ENCODE measurements around the gene SMAD6. TPM values are rescaled to one million over a fixed set of nuclear protein-coding genes. Genes with fewer than 3 reads are reported as not detected.

SMAD6 gene
- total RNA-seq, 1 experiment from 2014 or later, result 6.6 TPM

GRCh38 chr15:66771351-66771650 is 69.3 kb downstream of the SMAD6 start:
- Histone ChIP-seq H3K9me2 (ENCODE audit: insufficient read depth) (no peaks in the 10 kb centered on the region), H3K27me3 (ENCODE audit: insufficient read depth, low read length) (no peaks in the 10 kb centered on the region), H3K9ac (ENCODE audit: low read length) (no peak overlapping the region), H3K4me3 (replicated peaks in 1 of 2; ENCODE audit: low read depth in 1 of 2, low read length in 2 of 2) (no peak overlapping the region), H4K20me1 (ENCODE audit: insufficient read depth) (no peaks in the 10 kb centered on the region), H3K36me3 (ENCODE audit: control insufficient read depth in 1 of 2, insufficient read depth in 2 of 2, low read length in 2 of 2) (no peaks in the 10 kb centered on the region), H3K4me2 (ENCODE audit: low read length) (no peak overlapping the region), H3K4me1 (ENCODE audit: control insufficient read depth in 1 of 2, insufficient read depth in 2 of 2, low read length in 2 of 2) (peaks cover 64 to 84% of the 10 kb centered on the region in 2 experiments), H3K27ac (ENCODE audit: low read depth, low read length) (no peak overlapping the region), H3K79me2 (ENCODE audit: insufficient read depth, low read length) (no peaks in the 10 kb centered on the region), H3K9me3 (ENCODE audit: control insufficient read depth in 1 of 2, insufficient read depth in 1 of 2, low read depth in 1 of 2, low read length in 2 of 2) (no peaks in the 10 kb centered on the region), H2AFZ (ENCODE audit: low read depth, low read length, poor library complexity, severe bottlenecking) (no peak overlapping the region)
- POLR2A ChIA-PET, result no interaction called here
- DNase-seq (ENCODE audit: low read depth, low spot score) (no peak), ATAC-seq (no peak)
- TF ChIP-seq SIN3A (IDR thresholded peaks at IDR 0.05; ENCODE audit: low read depth) (no peak), TCF7L2 (IDR thresholded peaks at IDR 0.05; ENCODE audit: borderline replicate concordance, extremely low read depth, insufficient read depth, insufficient read length) (no peak), SRF (IDR thresholded peaks at IDR 0.05; ENCODE audit: low read depth) (no peak), YY1 (IDR thresholded peaks at IDR 0.05; ENCODE audit: extremely low read depth, insufficient replicate concordance, low read depth, low read length) (no peak)
- CTCF ChIA-PET, result interaction anchor here (1.0 kb wide), 1 partner anchor 12 kb away, joined by 3 read pairs; no protein-coding TSS in a partner anchor
- BruUV-seq (replicated peaks), result no TSS peak
- RAD21 ChIA-PET (ENCODE audit: low non-redundant PET in 1 of 2, low total read pairs in 2 of 2, uncharacterized antibody in 2 of 2, unreplicated experiment in 2 of 2), result no interaction called here
- intact Hi-C loops (cut with micrococcal nuclease), result loop anchor here (5.0 kb wide), 1 partner anchor 169 kb away; no protein-coding TSS in a partner anchor

- DNase-seq (ENCODE audit: low read depth, low spot score), result no peak
- ChIA-PET RAD21 (ENCODE audit: low non-redundant PET in 1 of 2, low total read pairs in 2 of 2, uncharacterized antibody in 2 of 2, unreplicated experiment in 2 of 2) (no interaction called here), POLR2A (no interaction called here), CTCF (interaction anchor here (1.0 to 1.9 kb wide), 3 partner anchors 11 to 66 kb away, joined by 3 to 7 read pairs (median 3); no protein-coding TSS in a partner anchor)
- intact Hi-C loops (cut with micrococcal nuclease), result loop anchor here (5.0 kb wide), 1 partner anchor 170 kb away; no protein-coding TSS in a partner anchor
- H4K20me1 ChIP-seq (ENCODE audit: insufficient read depth), result no peaks in the 10 kb centered on the region
- H3K4me2 ChIP-seq (ENCODE audit: low read length), result no peak overlapping the region
- H3K27me3 ChIP-seq (ENCODE audit: insufficient read depth, low read length), result no peaks in the 10 kb centered on the region
- H3K4me3 ChIP-seq (replicated peaks in 1 of 2; ENCODE audit: low read depth in 1 of 2, low read length in 2 of 2), result no peak overlapping the region
- no peaks in the 10 kb centered on the region for H3K9me3 ChIP-seq (ENCODE audit: control insufficient read depth in 1 of 2, insufficient read depth in 1 of 2, low read depth in 1 of 2, low read length in 2 of 2)
- no peak for ATAC-seq
- no peak overlapping the region for H3K27ac ChIP-seq (ENCODE audit: low read depth, low read length)
- no peaks in the 10 kb centered on the region for H3K79me2 ChIP-seq (ENCODE audit: insufficient read depth, low read length)
- no peak overlapping the region for H2AFZ ChIP-seq (ENCODE audit: low read depth, low read length, poor library complexity, severe bottlenecking)
- H3K9me2 ChIP-seq (ENCODE audit: insufficient read depth), result no peaks in the 10 kb centered on the region
- no peaks in the 10 kb centered on the region for H3K36me3 ChIP-seq (ENCODE audit: control insufficient read depth in 1 of 2, insufficient read depth in 2 of 2, low read length in 2 of 2)
- BruUV-seq (replicated peaks), result no TSS peak
- H3K9ac ChIP-seq (ENCODE audit: low read length), result no peak overlapping the region
- peaks cover 54 to 74% of the 10 kb centered on the region in 2 experiments for H3K4me1 ChIP-seq (ENCODE audit: control insufficient read depth in 1 of 2, insufficient read depth in 2 of 2, low read length in 2 of 2)
- TF ChIP-seq EGR1 (IDR thresholded peaks at IDR 0.05; ENCODE audit: low read depth) (no peak), POLR2AphosphoS5 (IDR thresholded peaks at IDR 0.05; ENCODE audit: low read depth, low read length) (no peak), POLR2A (IDR thresholded peaks at IDR 0.05; ENCODE audit: borderline replicate concordance, extremely low read depth, insufficient read depth, insufficient read length) (no peak), EZH2 (IDR thresholded peaks at IDR 0.05) (no peak), SP1 (IDR thresholded peaks at IDR 0.05; ENCODE audit: low read depth) (no peak), REST (IDR thresholded peaks at IDR 0.05; ENCODE audit: low read depth) (no peak), SIN3A (IDR thresholded peaks at IDR 0.05; ENCODE audit: low read depth) (no peak), RAD21 (IDR thresholded peaks at IDR 0.05; ENCODE audit: low read depth) (no peak), ZFX (IDR thresholded peaks at IDR 0.05) (no peak), CBX3 (IDR thresholded peaks at IDR 0.05; ENCODE audit: low read depth) (no peak), FOSL1 (IDR thresholded peaks at IDR 0.05; ENCODE audit: low read depth) (no peak), CEBPB (IDR thresholded peaks at IDR 0.05; ENCODE audit: low read depth) (no peak), ELF1 (IDR thresholded peaks at IDR 0.05; ENCODE audit: borderline replicate concordance, low read depth) (no peak), ZBTB33 (IDR thresholded peaks at IDR 0.05; ENCODE audit: extremely low read depth, insufficient replicate concordance, low read length) (no peak), TCF7L2 (IDR thresholded peaks at IDR 0.05; ENCODE audit: borderline replicate concordance, extremely low read depth, insufficient read depth, insufficient read length) (no peak)
Observed at GRCh38 chr15:66772604-66773128, 70.6 kb downstream of the SMAD6 start.

Measured in HCT116 (cell line).